ENCODE data around the gene PSMD14. TPM values are rescaled to one million over a fixed set of nuclear protein-coding genes. Genes with fewer than 3 reads are reported as not detected.

PSMD14 gene
- total RNA-seq, 1 experiment from 2014 or later: 83.7 TPM

DNA sequence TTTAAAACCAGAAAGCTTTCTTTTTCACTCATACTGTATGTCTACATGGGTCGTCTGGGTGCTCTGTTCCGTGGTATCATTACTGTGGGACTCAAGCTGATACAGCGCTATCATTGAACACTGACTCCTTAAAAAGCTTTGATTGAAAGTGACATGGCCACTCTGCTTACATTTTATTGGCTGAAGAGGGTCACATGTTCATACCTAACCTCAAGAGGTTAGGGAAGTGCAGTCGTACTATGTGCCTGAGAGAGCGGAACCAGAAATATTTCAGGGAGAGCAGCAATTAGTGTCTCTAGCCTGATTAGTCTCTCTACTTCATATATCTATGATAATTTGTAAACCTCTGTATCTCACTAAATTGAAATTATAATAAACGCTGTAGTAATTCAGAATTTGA, 43.5 kb downstream of the PSMD14 start:
- H3K4me2 ChIP-seq (ENCODE audit: insufficient read depth, insufficient read length, low read length): no peak overlapping the region
- H3K18ac ChIP-seq (ENCODE audit: insufficient read length, low read depth, low read length): no peak overlapping the region
- Mint-ChIP-seq H3K4me1 (peaks cover 34 to 38% of the 10 kb centered on the region in 2 experiments), H3K9me3 (no peaks in the 10 kb centered on the region), H3K27me3 (ENCODE audit: low read depth) (no peaks in the 10 kb centered on the region), H3K27ac (no peak overlapping the region), H3K4me3 (no peak overlapping the region), H3K36me3 (ENCODE audit: insufficient read depth in 1 of 3, low read depth in 3 of 3) (no peaks in the 10 kb centered on the region)
- H2BK12ac ChIP-seq (ENCODE audit: insufficient read length, low read depth, low read length): no peak overlapping the region
- no peak overlapping the region for H3K9ac ChIP-seq (ENCODE audit: extremely low read depth, insufficient read length, low read length)
- no peak overlapping the region for H3T11ph ChIP-seq (ENCODE audit: low read length)
- no peaks in the 10 kb centered on the region for H3K27me3 ChIP-seq (ENCODE audit: insufficient read depth, low read length)
- no peak for DNase-seq
- no peak overlapping the region for H3K4ac ChIP-seq (ENCODE audit: low read depth, low read length)
- H3K23me2 ChIP-seq (ENCODE audit: insufficient read length, low read depth, low read length, poor library complexity, severe bottlenecking): no peaks in the 10 kb centered on the region
- H3K79me1 ChIP-seq (ENCODE audit: insufficient read depth, low read depth, low read length, poor library complexity, severe bottlenecking): no peaks in the 10 kb centered on the region
- H4K8ac ChIP-seq (replicated peaks; ENCODE audit: insufficient read length, low read depth, low read length): no peak overlapping the region
- H3K23ac ChIP-seq (ENCODE audit: insufficient read length, low read depth, low read length): no peak overlapping the region
- H2BK120ac ChIP-seq (ENCODE audit: low read depth, low read length, poor library complexity, severe bottlenecking): no peak overlapping the region
- no peak overlapping the region for H2BK20ac ChIP-seq (ENCODE audit: low read depth, low read length, poor library complexity, severe bottlenecking)
- H4K20me1 ChIP-seq (ENCODE audit: control insufficient read depth, insufficient read depth, insufficient read length): no peaks in the 10 kb centered on the region
- no peak overlapping the region for H2BK15ac ChIP-seq (ENCODE audit: low read depth, low read length)
- no peak overlapping the region for H3K14ac ChIP-seq (ENCODE audit: insufficient read depth, low read length)
- no peak for TF ChIP-seq CTCF (conservative IDR thresholded peaks at IDR 0.05)
- H2AFZ ChIP-seq (ENCODE audit: low read length): no peak overlapping the region
- H3K27ac ChIP-seq (ENCODE audit: insufficient read length, low read depth, low read length): no peak overlapping the region
- H4K5ac ChIP-seq (ENCODE audit: insufficient read length, low read depth, low read length): no peak overlapping the region
- H2BK5ac ChIP-seq (ENCODE audit: insufficient read length, low read length): no peak overlapping the region
- no CpG with 5 or more reads among the region's 6 CpGs for WGBS (ENCODE audit: extremely low coverage, insufficient read length, low lambda C conversion rate)
- H3K4me1 ChIP-seq (ENCODE audit: insufficient read depth, low read length): peaks cover 5% of the 10 kb centered on the region
- no peaks in the 10 kb centered on the region for H3K9me3 ChIP-seq (ENCODE audit: control insufficient read depth, low read depth, low read length)
- no peak overlapping the region for H4K91ac ChIP-seq (ENCODE audit: insufficient read length, low read depth, low read length)
- H3K79me2 ChIP-seq (ENCODE audit: insufficient read depth, low read length): peaks cover 11% of the 10 kb centered on the region; the same call in 1 of the 2 replicates
- H2AK5ac ChIP-seq (ENCODE audit: insufficient read length, low read length): no peak overlapping the region
- H3K56ac ChIP-seq (ENCODE audit: insufficient read length, low read depth, low read length): no peak overlapping the region
